GM12878 (cell line): ENCODE results near the gene INTS6L. TPM values are rescaled to one million over a fixed set of nuclear protein-coding genes. Genes with fewer than 3 reads are reported as not detected.
"Not testable (repeated sequence)": the region's sequence is repeated elsewhere in the genome, so short reads cannot be mapped to it uniquely, and the experiment has no call there.

Experiments used
- ATAC-seq: fragments of 200-7000 bp; cut with Tn5 transposase; 3 replicates; pipeline ENCODE4 v1.9.1; 2020; ENCODE audit warnings: mild to moderate bottlenecking, moderate library complexity
- BruUV-seq: library from RNA; stranded (reverse); fragments of 400-500 nt; replicated peaks from 2 replicates; lab custom pipeline; 2021; lab: Mats Ljungman, UMichigan
- CTCF ChIA-PET: fragments of 300-600 bp; sonication (Branson Sonifier 250); formaldehyde crosslinking; extraction: SDS; loops from one replicate; lab custom pipeline; 2021; ENCODE audit warnings: inconsistent platforms; lab: Yijun Ruan, JAX
- POLR2A ChIA-PET: fragments of 350-600 bp; formaldehyde crosslinking; extraction: SDS; loops from one replicate; lab custom pipeline; 2021; ENCODE audit warnings: inconsistent platforms; lab: Charles Lee
- RAD21 ChIA-PET: fragments of 300-600 bp; sonication (Branson Sonifier 250); formaldehyde crosslinking; loops from one replicate; lab custom pipeline; 2023; ENCODE audit warnings: antibody characterized with exemption; ENCODE audit not compliant: unreplicated experiment; lab: Charles Lee
- SMC1A ChIA-PET: fragments of 300-600 bp; sonication (Branson Sonifier 250); formaldehyde crosslinking; loops from one replicate; lab custom pipeline; 2023; ENCODE audit not compliant: unreplicated experiment, uncharacterized antibody; lab: Charles Lee
- DNase-seq: peaks from one replicate; pipeline ENCODE4 v3.0.0-alpha.2; 2011; ENCODE audit warnings: low read depth, low spot score
- FAIRE-seq: peaks from 3 replicates; lab custom pipeline; 2011; peaks lifted over from hg19 to GRCh38; lab: Jason Lieb, UNC
- H2AFZ ChIP-seq: 2 replicates; pipeline ENCODE4 v1.6.0; 2011; ENCODE audit warnings: low read depth, low read length, control low read depth; ENCODE audit not compliant: control insufficient read depth
- H3K27ac ChIP-seq: 2 replicates; pipeline ENCODE4 v1.5.1; 2011; ENCODE audit warnings: control low read depth; ENCODE audit not compliant: control insufficient read depth, insufficient read depth
- H3K27me3 ChIP-seq, 2 experiments: replicated peaks in 1 of 2; 2 replicates each; pipeline versions ENCODE4 v1.6.0 to v1.6.1; 2011; ENCODE audit warnings: low read length in 1 of 2; ENCODE audit not compliant: control insufficient read depth in 2 of 2, insufficient read depth in 2 of 2
- H3K36me3 ChIP-seq, 2 experiments: 2 replicates each; pipeline ENCODE4 v1.5.1; 2011; ENCODE audit warnings: low read length in 1 of 2; ENCODE audit not compliant: control insufficient read depth in 2 of 2, insufficient read depth in 2 of 2
- H3K4me1 ChIP-seq: 2 replicates; pipeline ENCODE4 v1.6.1; 2011; ENCODE audit warnings: mild to moderate bottlenecking, low read length, moderate library complexity, mixed read lengths; ENCODE audit not compliant: control insufficient read depth, insufficient read depth
- H3K4me2 ChIP-seq: 2 replicates; pipeline ENCODE4 v1.6.0; 2011; ENCODE audit warnings: control low read depth; ENCODE audit not compliant: control insufficient read depth, insufficient read depth
- H3K4me3 ChIP-seq: fragments of 200-600 bp; sonication (generic); 2 replicates; pipeline ENCODE4 v1.5.1; 2016
- H3K79me2 ChIP-seq: 2 replicates; pipeline ENCODE4 v1.6.0; 2011; ENCODE audit warnings: low read length; ENCODE audit not compliant: control insufficient read depth, insufficient read depth
- H3K9ac ChIP-seq: 2 replicates; pipeline ENCODE4 v1.8.0; 2011; ENCODE audit warnings: low read length, control low read depth, mixed read lengths; ENCODE audit not compliant: control insufficient read depth, insufficient read depth
- H3K9me3 ChIP-seq: replicated peaks from 3 replicates; pipeline ENCODE4 v1.5.1; 2011; ENCODE audit warnings: mild to moderate bottlenecking, low read length; ENCODE audit not compliant: control insufficient read depth, insufficient read depth
- H4K20me1 ChIP-seq: 2 replicates; pipeline ENCODE4 v1.6.0; 2011; ENCODE audit not compliant: control insufficient read depth, insufficient read depth
- whole genome bisulfite sequencing: methylation state at CpG from one replicate; pipeline ENCODE4 v1.1.6; 2016; ENCODE audit warnings: low lambda C conversion rate; ENCODE audit not compliant: insufficient replicate concordance, insufficient coverage; ENCODE audit errors: missing lambda C conversion rate; 5-methylcytosine and 5-hydroxymethylcytosine counted together
- in situ Hi-C: fragments of 300-500 bp; cut with MboI; formaldehyde crosslinking; loops from 9 replicates; pipeline ENCODE4 v1.14.3; 2018; ENCODE audit warnings: mixed read lengths
- intact Hi-C: fragments of 100-400 bp; cut with micrococcal nuclease; formaldehyde crosslinking; loops from one replicate; pipeline ENCODE4 v1.14.2; 2022; ENCODE audit not compliant: unreplicated experiment
- polyA plus RNA-seq, 11 experiments: library from polyadenylated mRNA; depleted of rRNA in 4 of 11; unstranded in 6 of 11; stranded (reverse) in 5 of 11; fragments of >200 nt; fragmentation: Nextera tagmentation in 4 of 11; fragmentation: Illumina TruSeq in 1 of 11; extraction: Ambion mirVana in 4 of 11; extraction: Trizol in 1 of 11; gene quantifications; 1 replicate in 1 of 11; 2 replicates in 10 of 11; pipeline versions ENCODE4 v1.2.1 to v1.2.3, GENCODE V29; 2011 to 2016; ENCODE audit warnings: inconsistent platforms in 2 of 11, missing spikeins in 2 of 11, low read depth in 1 of 11
- total RNA-seq, 4 experiments: library from RNA; depleted of rRNA in 3 of 4; stranded (reverse); fragments of >200 nt in 3 of 4; fragmentation: Illumina TruSeq in 1 of 4; extraction: Trizol in 1 of 4; gene quantifications; 2 replicates each; pipeline versions ENCODE4 v1.2.1 to v1.2.3, GENCODE V29; 2013 to 2021

The INTS6L gene
- total and polyA plus RNA-seq, 10 of the 15 experiments (the other 5 are each of a cell fraction or from before 2014, with no cell fraction given), result 4.9 to 84.9 (median 15.3) TPM

DNA sequence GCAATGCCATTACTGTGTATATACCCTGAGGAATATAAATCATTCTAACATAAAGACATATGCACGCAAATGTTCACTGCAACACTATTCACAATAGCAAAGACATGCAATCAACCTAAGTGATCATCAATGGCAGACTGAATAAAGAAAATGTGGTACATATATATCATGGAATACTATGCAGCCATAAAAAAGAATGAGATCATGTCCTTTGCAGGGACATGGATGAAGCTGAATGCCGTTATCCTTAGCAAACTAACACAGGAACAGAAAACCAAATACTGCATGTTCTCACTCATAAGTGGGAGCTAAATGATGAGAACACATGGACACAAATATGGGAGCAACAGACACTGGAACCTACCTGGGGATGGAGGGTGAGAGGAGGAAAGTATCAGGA lies 73.6 kb downstream of the INTS6L start:
- RAD21 ChIA-PET, H3K79me2 ChIP-seq, H3K9ac ChIP-seq, intact Hi-C loops, H3K9me3 ChIP-seq, in situ Hi-C loops, H3K4me2 ChIP-seq, BruUV-seq, H4K20me1 ChIP-seq, ATAC-seq, POLR2A ChIA-PET, H3K4me1 ChIP-seq, H2AFZ ChIP-seq, H3K27me3 ChIP-seq, H3K36me3 ChIP-seq, FAIRE-seq, H3K4me3 ChIP-seq, H3K27ac ChIP-seq, DNase-seq: not testable (repeated sequence)
- ChIA-PET CTCF (interaction anchor here (1.8 to 3.1 kb wide), 3 partner anchors 27 to 110 kb away, joined by 4 to 28 read pairs (median 8); no protein-coding TSS in a partner anchor), SMC1A (interaction anchor here (0.7 to 1.9 kb wide), 6 partner anchors 23 to 130 kb away, joined by 3 to 7 read pairs (median 4); no protein-coding TSS in a partner anchor)
- 41% methylated on average over 2 of the region's 2 CpGs for WGBS

DNA sequence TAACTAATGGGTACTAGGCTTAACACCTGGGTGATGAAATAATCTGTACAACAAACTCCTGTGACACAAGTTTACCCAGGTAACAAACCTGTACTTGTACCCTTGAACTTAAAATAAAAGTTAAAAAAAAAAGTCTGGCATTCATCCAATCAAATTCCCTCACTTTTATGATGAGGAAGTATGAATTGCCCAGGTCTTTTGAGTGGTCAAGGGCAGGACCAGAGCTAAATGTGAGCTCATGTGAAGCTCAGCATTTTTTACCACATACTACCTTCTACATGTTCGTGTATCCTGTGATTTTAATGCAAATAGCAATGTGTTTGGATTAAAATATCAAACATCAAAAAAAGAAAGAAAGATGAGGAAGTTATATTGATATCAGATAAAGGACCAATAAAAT lies 74.0 kb downstream of the INTS6L start:
- H3K79me2 ChIP-seq, H3K9me3 ChIP-seq, H2AFZ ChIP-seq, H3K4me2 ChIP-seq, FAIRE-seq, H4K20me1 ChIP-seq, DNase-seq, in situ Hi-C loops, POLR2A ChIA-PET, H3K27me3 ChIP-seq, BruUV-seq, ATAC-seq, H3K9ac ChIP-seq, H3K27ac ChIP-seq, H3K36me3 ChIP-seq, H3K4me1 ChIP-seq, intact Hi-C loops, H3K4me3 ChIP-seq: not testable (repeated sequence)
- CTCF ChIA-PET, result interaction anchor here (1.5 to 3.1 kb wide), 4 partner anchors 27 to 113 kb away, joined by 3 to 28 read pairs (median 6); no protein-coding TSS in a partner anchor
- WGBS, result 0% methylated on average over 1 of the region's 1 CpG
- SMC1A ChIA-PET, result interaction anchor here (0.7 to 1.9 kb wide), 6 partner anchors 23 to 130 kb away, joined by 3 to 7 read pairs (median 4); no protein-coding TSS in a partner anchor
- RAD21 ChIA-PET, result interaction anchor here (0.7 kb wide), 1 partner anchor 11 kb away, joined by 3 read pairs; no protein-coding TSS in a partner anchor
